ENCODE data around the gene ULBP1.
"Not testable (repeated sequence)": the region's sequence is repeated elsewhere in the genome, so short reads cannot be mapped to it uniquely, and the experiment has no call there.

The ULBP1 gene

GRCh38 chr6:149967999-149968398, 4.3 kb downstream of the ULBP1 start:
- H3K9me3 Mint-ChIP-seq (ENCODE audit: low read depth); H3K27ac Mint-ChIP-seq: not testable (repeated sequence)
- H3K27me3 Mint-ChIP-seq = peaks cover 52% of the 10 kb centered on the region

GRCh38 chr6:149968909-149969308, 5.2 kb downstream of the ULBP1 start:
- H3K9me3 Mint-ChIP-seq (ENCODE audit: low read depth); H3K27ac Mint-ChIP-seq; H3K36me3 Mint-ChIP-seq; H3K4me3 Mint-ChIP-seq: not testable (repeated sequence)
- Mint-ChIP-seq H3K27me3 (peaks cover 50% of the 10 kb centered on the region), H3K4me1 (ENCODE audit: low read depth) (peaks cover 15% of the 10 kb centered on the region)

More at GRCh38 chr6:149967999-149968398, 4.3 kb downstream of the ULBP1 start:
- not testable (repeated sequence) for H3K36me3 Mint-ChIP-seq, H3K4me3 Mint-ChIP-seq
- peaks cover 21% of the 10 kb centered on the region for H3K4me1 Mint-ChIP-seq (ENCODE audit: low read depth)

GRCh38 chr6:149969635-149970034, 5.9 kb downstream of the ULBP1 start:
- peaks cover 4% of the 10 kb centered on the region for H3K36me3 Mint-ChIP-seq
- H3K27ac Mint-ChIP-seq = no peak overlapping the region
- no peaks in the 10 kb centered on the region for H3K9me3 Mint-ChIP-seq (ENCODE audit: low read depth)
- no peak overlapping the region for H3K4me3 Mint-ChIP-seq
- peaks cover 10% of the 10 kb centered on the region for H3K4me1 Mint-ChIP-seq (ENCODE audit: low read depth)
- peaks cover 54% of the 10 kb centered on the region for H3K27me3 Mint-ChIP-seq

GRCh38 chr6:149974394-149974793, 10.7 kb downstream of the ULBP1 start:
- H3K4me3 Mint-ChIP-seq; H3K9me3 Mint-ChIP-seq (ENCODE audit: low read depth); H3K27ac Mint-ChIP-seq; H3K36me3 Mint-ChIP-seq; H3K4me1 Mint-ChIP-seq (ENCODE audit: low read depth): not testable (repeated sequence)
- peaks cover 58% of the 10 kb centered on the region for H3K27me3 Mint-ChIP-seq

GRCh38 chr6:149974825-149975224, 11.1 kb downstream of the ULBP1 start:
- Mint-ChIP-seq H3K4me3 (no peak overlapping the region), H3K27ac (no peak overlapping the region), H3K27me3 (peaks cover 58% of the 10 kb centered on the region), H3K9me3 (ENCODE audit: low read depth) (no peaks in the 10 kb centered on the region), H3K4me1 (ENCODE audit: low read depth) (no peaks in the 10 kb centered on the region), H3K36me3 (peaks cover 2% of the 10 kb centered on the region)

- Mint-ChIP-seq H3K27me3 (peaks cover 55% of the 10 kb centered on the region), H3K4me3 (no peak overlapping the region), H3K36me3 (peaks cover 2% of the 10 kb centered on the region), H3K9me3 (ENCODE audit: low read depth) (no peaks in the 10 kb centered on the region), H3K27ac (no peak overlapping the region), H3K4me1 (ENCODE audit: low read depth) (no peaks in the 10 kb centered on the region)
Measured at GRCh38 chr6:149975400-149975799, 11.7 kb downstream of the ULBP1 start.

- Mint-ChIP-seq H3K4me3 (no peak overlapping the region), H3K9me3 (ENCODE audit: low read depth) (no peaks in the 10 kb centered on the region), H3K36me3 (peaks cover 2% of the 10 kb centered on the region), H3K27ac (no peak overlapping the region), H3K4me1 (ENCODE audit: low read depth) (peaks cover 9% of the 10 kb centered on the region), H3K27me3 (peaks cover 59% of the 10 kb centered on the region)
Measured at GRCh38 chr6:149977221-149977620, 13.5 kb downstream of the ULBP1 start.

GRCh38 chr6:149978610-149979009, 14.9 kb downstream of the ULBP1 start:
- H3K9me3 Mint-ChIP-seq (ENCODE audit: low read depth) = no peaks in the 10 kb centered on the region
- no peak overlapping the region for H3K27ac Mint-ChIP-seq
- H3K27me3 Mint-ChIP-seq = peaks cover 64% of the 10 kb centered on the region
- no peaks in the 10 kb centered on the region for H3K36me3 Mint-ChIP-seq
- H3K4me1 Mint-ChIP-seq (ENCODE audit: low read depth) = peaks cover 9% of the 10 kb centered on the region
- H3K4me3 Mint-ChIP-seq = no peak overlapping the region

- Mint-ChIP-seq H3K9me3 (ENCODE audit: low read depth) (no peaks in the 10 kb centered on the region), H3K36me3 (no peaks in the 10 kb centered on the region), H3K4me1 (ENCODE audit: low read depth) (peaks cover 9% of the 10 kb centered on the region), H3K27me3 (peaks cover 60% of the 10 kb centered on the region), H3K27ac (no peak overlapping the region), H3K4me3 (no peak overlapping the region)
Measured at GRCh38 chr6:149979293-149979692, 15.6 kb downstream of the ULBP1 start.

- no peak overlapping the region for H3K27ac Mint-ChIP-seq
- no peak overlapping the region for H3K4me3 Mint-ChIP-seq
- H3K4me1 Mint-ChIP-seq (ENCODE audit: low read depth) = peaks cover 9% of the 10 kb centered on the region
- peaks cover 65% of the 10 kb centered on the region for H3K27me3 Mint-ChIP-seq
- H3K36me3 Mint-ChIP-seq = no peaks in the 10 kb centered on the region
- peaks cover 3% of the 10 kb centered on the region for H3K9me3 Mint-ChIP-seq (ENCODE audit: low read depth)
Measured at GRCh38 chr6:149983145-149983544, 19.4 kb downstream of the ULBP1 start.

- Mint-ChIP-seq H3K4me1 (ENCODE audit: low read depth) (peaks cover 17% of the 10 kb centered on the region), H3K27ac (no peak overlapping the region), H3K4me3 (no peak overlapping the region), H3K27me3 (peaks cover 71% of the 10 kb centered on the region), H3K36me3 (no peaks in the 10 kb centered on the region), H3K9me3 (ENCODE audit: low read depth) (peaks cover 7% of the 10 kb centered on the region)
Measured at GRCh38 chr6:149984773-149985172, 21.0 kb downstream of the ULBP1 start.

GRCh38 chr6:149985481-149985937, 21.8 kb downstream of the ULBP1 start:
- peaks cover 24% of the 10 kb centered on the region for H3K4me1 Mint-ChIP-seq (ENCODE audit: low read depth)
- H3K27ac Mint-ChIP-seq = no peak overlapping the region
- H3K9me3 Mint-ChIP-seq (ENCODE audit: low read depth) = peaks cover 7% of the 10 kb centered on the region
- H3K27me3 Mint-ChIP-seq = peaks cover 74% of the 10 kb centered on the region
- no peak overlapping the region for H3K4me3 Mint-ChIP-seq
- H3K36me3 Mint-ChIP-seq = no peaks in the 10 kb centered on the region

- no peak overlapping the region for H3K4me3 Mint-ChIP-seq
- H3K36me3 Mint-ChIP-seq = no peaks in the 10 kb centered on the region
- H3K27ac Mint-ChIP-seq = no peak overlapping the region
- H3K4me1 Mint-ChIP-seq (ENCODE audit: low read depth) = peaks cover 27% of the 10 kb centered on the region
- H3K9me3 Mint-ChIP-seq (ENCODE audit: low read depth) = peaks cover 7% of the 10 kb centered on the region
- peaks cover 77% of the 10 kb centered on the region for H3K27me3 Mint-ChIP-seq
Measured at GRCh38 chr6:149987602-149988107, 23.9 kb downstream of the ULBP1 start.

GRCh38 chr6:149988550-149989346, 25.0 kb downstream of the ULBP1 start:
- Mint-ChIP-seq H3K27me3 (peaks cover 79% of the 10 kb centered on the region), H3K4me1 (ENCODE audit: low read depth) (peaks cover 27% of the 10 kb centered on the region), H3K27ac (no peak overlapping the region), H3K4me3 (peak overlapping the region; percentile 35), H3K36me3 (no peaks in the 10 kb centered on the region), H3K9me3 (ENCODE audit: low read depth) (peaks cover 7% of the 10 kb centered on the region)

GRCh38 chr6:149990212-149990660, 26.5 kb downstream of the ULBP1 start:
- Mint-ChIP-seq H3K36me3 (no peaks in the 10 kb centered on the region), H3K27ac (no peak overlapping the region), H3K27me3 (peaks cover 78% of the 10 kb centered on the region), H3K4me3 (peak overlapping the region; percentile 76), H3K9me3 (ENCODE audit: low read depth) (peaks cover 7% of the 10 kb centered on the region), H3K4me1 (ENCODE audit: low read depth) (peaks cover 27% of the 10 kb centered on the region)
